IPS-NIHi7 (cell line): ENCODE measurements around the gene SAMD13.
A peak's percentile ranks its signal among the peaks of the same experiment; 100 is the strongest.
"Not testable (repeated sequence)": the region's sequence is repeated elsewhere in the genome, so short reads cannot be mapped to it uniquely, and the experiment has no call there.

ENCODE experiments used
- DNase-seq: peaks from one replicate; pipeline ENCODE4 v3.0.0; 2012; ENCODE audit warnings: mixed read lengths; ENCODE audit errors: extremely low spot score

Gene SAMD13

DNA sequence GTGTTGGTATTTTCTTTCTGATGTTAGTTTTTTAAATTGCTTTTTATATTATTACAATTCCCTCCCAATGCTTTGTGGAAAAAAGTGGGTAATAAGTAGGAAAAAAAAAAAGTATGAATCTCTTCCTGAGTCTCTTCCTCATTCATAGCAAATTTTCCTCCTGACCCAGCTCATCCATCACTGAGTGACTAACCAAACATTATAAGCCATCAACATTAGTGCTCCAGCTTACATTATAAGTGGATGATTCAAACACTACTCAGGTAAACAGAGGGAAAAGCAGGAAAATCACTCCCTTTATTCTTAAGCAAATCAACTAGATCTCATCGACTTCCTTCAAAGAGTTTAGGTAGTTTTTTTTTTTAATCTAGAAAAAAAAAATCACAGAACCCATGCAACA lies 15.4 kb upstream of the SAMD13 start:
- DNase-seq = no peak

DNA sequence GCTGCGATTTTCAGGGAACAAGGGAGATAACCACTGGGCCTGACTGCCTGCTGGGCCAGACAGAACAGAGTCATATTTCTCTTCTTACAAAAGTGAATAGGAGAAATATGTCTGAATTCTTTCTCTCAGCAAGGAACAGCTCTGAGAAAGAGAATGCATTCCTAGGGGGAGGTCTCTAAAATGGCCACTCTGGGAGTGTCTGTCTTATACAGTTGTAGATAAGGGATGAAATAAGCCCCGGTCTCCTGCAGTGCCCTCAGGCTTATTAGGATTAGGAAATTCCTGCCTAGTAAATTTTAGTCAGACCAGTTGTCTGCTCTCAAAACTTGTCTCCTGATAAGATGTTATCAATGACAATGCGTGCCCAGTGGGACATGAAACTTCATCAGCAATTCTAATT lies 14.1 kb upstream of the SAMD13 start:
- not testable (repeated sequence) for DNase-seq

GRCh38 chr1:84289169-84289785 lies 12.2 kb upstream of the SAMD13 start:
- DNase-seq = no peak

DNA sequence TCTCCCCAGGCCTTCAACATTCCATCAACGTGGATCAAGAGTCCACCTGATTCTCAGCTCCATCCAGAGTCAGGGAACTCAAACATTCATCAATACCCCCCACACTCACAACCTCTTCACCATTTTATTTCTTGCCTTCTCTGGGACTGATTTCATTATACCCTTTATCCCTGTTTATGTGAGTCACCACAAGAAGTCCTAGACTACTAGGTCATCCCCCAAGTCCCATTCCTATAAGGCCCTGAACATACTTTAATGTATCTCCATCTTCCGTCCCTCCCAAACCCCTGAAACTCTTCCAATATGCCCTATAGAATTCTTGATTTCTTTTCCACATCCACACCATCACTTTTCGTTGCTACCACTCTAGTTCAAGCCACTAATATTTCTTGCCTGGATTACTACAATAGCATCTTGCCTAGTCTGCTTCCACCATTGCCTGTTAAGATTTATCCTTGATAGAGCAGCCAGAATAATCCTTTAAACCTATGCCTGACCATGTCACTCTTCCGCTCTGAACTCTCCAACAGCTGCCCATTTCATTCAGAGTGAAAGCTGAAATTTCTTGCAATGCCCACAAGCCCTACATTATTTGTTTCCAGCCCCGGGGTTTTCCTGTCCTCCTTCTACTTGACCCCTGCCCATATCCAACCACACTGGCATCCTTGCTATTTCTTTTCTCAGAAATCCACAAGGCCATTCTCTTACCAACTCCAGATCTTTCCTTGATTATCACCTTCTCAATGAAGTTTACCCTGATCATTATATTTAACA lies 9.4 kb upstream of the SAMD13 start:
- no peak for DNase-seq

DNA sequence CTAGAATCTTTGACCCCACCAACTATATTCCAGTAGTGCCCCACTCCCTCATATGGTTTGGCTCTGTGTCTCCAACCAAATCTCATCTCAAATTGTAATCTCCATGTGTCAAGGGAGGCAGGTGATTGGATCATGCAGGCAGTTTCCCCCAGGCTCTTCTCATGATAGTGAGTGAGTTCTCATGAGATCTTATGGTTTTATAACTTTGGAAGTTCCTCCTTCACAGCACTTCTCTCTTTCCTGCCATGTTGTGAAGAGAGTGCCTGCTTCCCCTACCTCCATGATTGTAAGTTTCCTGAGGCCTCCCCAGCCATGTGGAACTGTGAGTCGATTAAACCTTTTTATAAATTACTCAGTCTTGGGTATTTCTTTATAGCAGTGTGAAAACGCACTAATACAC lies 7.7 kb upstream of the SAMD13 start:
- no peak for DNase-seq

- no peak for DNase-seq
Measured at GRCh38 chr1:84294751-84295150, 6.8 kb upstream of the SAMD13 start.

DNA sequence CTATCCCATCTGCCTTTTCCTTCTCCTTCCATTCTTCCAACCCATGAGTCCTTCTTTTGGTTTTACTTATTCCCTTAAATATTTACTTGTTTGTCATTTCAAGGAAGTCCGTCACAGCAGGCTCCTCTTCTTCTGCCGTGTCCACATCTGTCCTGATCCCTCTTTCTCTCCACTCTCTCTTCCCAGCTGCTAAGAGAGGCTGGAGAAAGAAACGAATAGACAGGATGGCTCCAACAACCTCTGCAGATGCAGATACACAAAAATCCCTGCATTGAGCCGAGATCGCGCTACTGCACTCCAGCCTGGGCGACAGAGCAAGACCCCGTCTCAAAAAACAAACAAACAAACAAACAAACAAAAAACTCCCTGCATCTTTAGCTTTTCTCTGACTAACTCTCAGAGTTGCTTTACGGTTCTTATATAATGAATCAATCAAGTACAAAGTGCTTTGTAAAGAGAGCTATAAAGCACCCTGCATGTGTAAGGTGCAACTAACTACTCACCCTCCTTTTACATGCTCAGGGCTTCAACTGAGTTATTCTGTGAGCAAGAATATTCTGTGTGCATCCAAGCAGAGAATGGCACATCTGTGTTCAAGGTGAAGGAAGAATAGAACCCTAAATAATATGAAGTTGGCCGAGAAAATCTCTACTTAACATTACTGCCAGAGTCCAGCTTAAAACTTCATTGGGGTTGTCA lies 3.8 kb upstream of the SAMD13 start:
- DNase-seq = no peak

DNA sequence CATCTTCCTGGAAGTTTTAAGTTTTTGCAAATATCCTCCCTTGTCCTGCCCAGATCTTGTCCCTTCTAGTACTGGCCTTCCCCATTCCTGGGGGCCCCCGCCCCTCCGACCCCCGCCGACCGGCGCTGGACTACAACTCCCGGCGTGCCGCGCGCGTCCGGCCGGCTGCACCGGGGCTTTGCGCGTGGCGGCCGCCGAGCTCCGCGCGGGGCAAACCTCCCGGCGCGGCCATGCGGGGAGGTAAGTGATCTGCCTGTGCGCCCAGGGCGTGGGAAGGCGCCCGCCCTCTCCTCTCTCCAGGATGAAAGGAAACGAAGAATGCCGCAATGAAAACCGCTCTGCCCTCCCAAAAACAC lies 3.2 kb upstream of the SAMD13 start:
- peak; percentile 60 for DNase-seq

DNA sequence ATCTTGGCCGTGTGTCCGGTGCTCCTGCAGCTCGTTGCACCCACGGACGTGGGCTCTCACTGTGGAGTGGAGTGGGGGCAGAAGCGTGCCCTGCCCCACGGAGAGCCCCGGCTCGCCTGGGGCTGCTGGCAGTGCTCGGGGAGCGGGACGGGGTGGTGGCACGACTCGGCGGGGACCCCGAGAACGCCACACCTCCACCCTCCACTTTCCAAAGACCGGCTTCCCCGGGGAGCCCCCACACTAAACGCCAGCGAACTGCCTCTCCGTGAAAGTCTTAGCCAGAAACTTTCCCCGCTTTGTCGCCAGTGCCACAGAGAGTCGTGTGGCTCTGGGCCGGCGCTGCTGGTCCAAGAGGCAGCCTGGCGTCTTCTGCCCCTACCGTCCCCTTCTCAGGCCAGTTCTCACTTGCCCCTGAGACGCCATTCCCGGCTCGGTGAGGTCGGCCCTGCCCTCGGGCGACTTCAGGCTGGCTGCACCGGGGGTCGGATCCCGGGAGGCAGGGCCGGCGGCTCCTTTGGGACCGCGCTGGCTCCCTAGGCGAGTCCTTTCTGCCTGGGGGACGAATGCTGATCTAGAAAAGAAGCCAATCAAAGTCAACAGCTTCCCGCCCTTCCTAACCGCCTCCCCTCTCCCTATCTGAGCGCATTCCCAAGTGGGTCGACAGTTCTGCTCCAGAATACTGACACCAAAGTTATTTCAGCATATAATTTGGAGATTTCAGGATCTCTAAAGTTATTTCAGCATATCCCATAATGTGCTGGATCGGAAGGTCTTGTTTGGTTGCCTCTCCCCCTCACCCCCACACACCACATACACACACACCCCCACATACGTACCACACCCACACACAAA lies 2.6 kb upstream of the SAMD13 start:
- peak; percentile 60 for DNase-seq

- no peak for DNase-seq
Measured at GRCh38 chr1:84299536-84300170, 1.9 kb upstream of the SAMD13 start.

- no peak for DNase-seq
Measured at GRCh38 chr1:84300501-84300900, 1.0 kb upstream of the SAMD13 start.

- DNase-seq = no peak
Measured at GRCh38 chr1:84301785-84302385, 377 bp downstream of the SAMD13 start.

DNA sequence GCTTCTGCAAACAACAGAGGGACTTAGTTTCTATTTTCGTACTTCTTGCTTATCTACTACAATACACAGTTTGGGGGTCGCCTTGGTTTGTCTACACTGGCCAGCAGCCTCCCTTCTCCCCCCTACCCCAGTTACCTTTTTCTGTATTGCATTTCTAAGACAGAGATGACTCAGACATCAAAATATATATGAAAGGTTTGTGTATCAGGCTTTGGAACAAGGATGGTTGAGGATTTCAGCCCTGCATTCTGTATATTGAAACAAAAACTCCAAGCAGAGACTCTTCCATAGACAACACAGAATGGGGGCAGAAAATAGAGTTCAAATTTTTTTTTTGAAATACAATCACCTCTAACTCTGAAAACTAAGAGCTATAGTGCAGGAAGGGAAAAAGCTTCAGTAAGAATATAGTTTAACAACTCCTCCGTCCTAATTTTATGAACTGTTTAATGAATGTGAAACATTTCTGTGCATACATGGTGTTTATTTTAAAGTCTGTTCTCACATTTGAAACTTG lies 1.9 kb downstream of the SAMD13 start:
- DNase-seq = no peak

GRCh38 chr1:84307398-84307797 lies 5.9 kb downstream of the SAMD13 start:
- DNase-seq = no peak

DNA sequence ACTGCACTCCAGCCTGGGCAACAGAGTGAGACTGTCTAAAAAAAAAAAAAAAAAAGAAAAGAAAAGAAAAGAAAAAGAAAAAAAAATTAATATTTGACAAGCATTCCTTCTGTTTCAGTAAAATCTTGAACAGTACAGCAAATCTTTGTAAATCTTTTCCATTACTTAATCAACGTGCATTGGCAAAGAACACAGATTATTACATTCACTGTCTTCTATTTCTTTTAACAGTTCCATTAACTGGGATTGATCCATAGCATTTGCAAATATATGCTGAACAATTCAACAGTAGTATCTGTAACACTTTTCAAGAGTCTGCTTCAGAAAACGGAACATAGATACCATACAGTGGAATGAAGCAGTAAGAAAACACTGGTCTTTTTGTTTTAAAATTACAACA lies 9.8 kb downstream of the SAMD13 start:
- no peak for DNase-seq

- no peak for DNase-seq
Measured at GRCh38 chr1:84319662-84320061, 18.2 kb downstream of the SAMD13 start.

GRCh38 chr1:84327830-84328229 lies 26.3 kb downstream of the SAMD13 start:
- no peak for DNase-seq

DNA sequence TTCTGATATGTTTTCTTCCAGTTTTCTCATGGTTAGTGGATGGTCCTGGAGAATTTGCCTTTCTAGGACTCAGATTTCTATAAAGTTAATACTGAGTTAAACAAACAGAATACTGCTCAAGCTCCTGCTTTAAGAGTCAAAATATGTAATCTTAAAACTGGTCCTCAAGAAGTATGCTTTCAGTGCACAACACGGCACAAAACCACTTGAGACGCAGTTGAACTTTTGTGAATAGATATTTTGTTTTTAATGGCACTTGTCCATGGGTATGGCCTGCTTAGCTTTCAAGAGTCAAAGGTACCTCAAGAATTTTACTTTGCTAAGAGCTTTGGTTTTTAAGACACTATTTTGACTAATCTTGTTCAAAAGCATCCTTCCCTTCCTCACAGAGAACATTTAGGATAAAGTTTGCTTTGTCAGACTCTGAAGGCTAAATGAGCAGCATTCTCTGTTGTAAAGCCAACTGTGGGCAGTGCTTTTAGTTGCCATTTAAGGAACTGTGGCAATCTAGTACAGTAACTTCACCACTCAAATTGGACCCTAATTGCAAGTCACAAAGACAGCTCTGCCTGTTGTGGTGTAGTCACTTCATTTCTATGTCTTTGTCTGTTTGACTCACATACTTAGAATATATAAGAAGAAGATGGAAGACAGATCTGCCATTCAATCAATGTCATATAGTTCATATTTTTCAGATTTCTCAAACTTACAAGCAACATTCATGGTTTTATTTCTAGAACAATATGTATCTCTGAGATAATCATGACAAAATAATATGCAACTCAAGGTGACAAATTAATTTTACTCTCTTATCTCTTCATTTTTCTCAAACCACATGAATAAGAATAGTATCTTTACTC lies 28.8 kb downstream of the SAMD13 start:
- DNase-seq = no peak

DNA sequence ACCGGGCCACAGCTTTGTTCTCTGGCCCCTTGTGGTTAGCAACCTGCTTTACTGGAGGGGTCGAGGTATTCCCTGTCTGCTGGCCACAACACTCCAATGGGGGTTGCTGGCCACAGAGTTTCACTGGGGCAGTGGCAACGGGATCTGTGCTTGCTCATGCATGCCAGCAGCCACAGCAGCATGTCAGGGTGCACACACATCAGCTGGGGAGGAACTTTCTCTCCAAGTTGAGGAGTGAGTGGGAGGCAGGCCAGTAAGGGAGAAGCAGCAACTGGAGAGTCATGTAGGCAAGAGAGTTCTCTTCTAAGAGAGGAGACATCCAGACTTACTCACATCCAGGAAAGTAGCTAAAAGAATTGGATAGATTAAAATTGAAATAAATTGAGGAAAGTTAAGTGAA lies 38.0 kb downstream of the SAMD13 start:
- DNase-seq = no peak

GRCh38 chr1:84344286-84344685 lies 42.8 kb downstream of the SAMD13 start:
- no peak for DNase-seq
